Neutrophil (primary cell): ENCODE measurements around the gene ZNF286A.
"Not testable (repeated sequence)": the region's sequence is repeated elsewhere in the genome, so short reads cannot be mapped to it uniquely, and the experiment has no call there.

Source experiments
- H3K27ac ChIP-seq: fragments of 200-600 bp; sonication (generic); 2 replicates; pipeline ENCODE4 v1.5.1; 2016; ENCODE audit warnings: mild to moderate bottlenecking, moderate library complexity
- H3K27me3 ChIP-seq: fragments of 200-600 bp; sonication (generic); 2 replicates; pipeline ENCODE4 v1.6.0; 2016; ENCODE audit warnings: mild to moderate bottlenecking
- H3K36me3 ChIP-seq: fragments of 200-600 bp; sonication (generic); 2 replicates; pipeline ENCODE4 v1.5.1; 2017
- H3K4me1 ChIP-seq, 2 experiments: fragments of 200-600 bp in 1 of 2; sonication (generic) in 1 of 2; 1 replicate in 1 of 2; 2 replicates in 1 of 2; pipeline versions ENCODE4 v1.5.1 to v1.6.1; 2013 to 2016; ENCODE audit warnings: low read depth in 1 of 2, low read length in 1 of 2, mild to moderate bottlenecking in 1 of 2, moderate library complexity in 1 of 2; ENCODE audit not compliant: control insufficient read depth in 1 of 2, insufficient read depth in 1 of 2
- H3K4me3 ChIP-seq, 2 experiments: fragments of 200-600 bp in 1 of 2; sonication (generic) in 1 of 2; 1 replicate in 1 of 2; 2 replicates in 1 of 2; pipeline ENCODE4 v1.5.1; 2013 to 2016; ENCODE audit warnings: low read depth in 1 of 2, low read length in 1 of 2, mild to moderate bottlenecking in 1 of 2, moderate library complexity in 1 of 2
- H3K9me3 ChIP-seq: fragments of 200-600 bp; sonication (generic); 2 replicates; pipeline ENCODE4 v1.5.1; 2016

Gene ZNF286A

DNA sequence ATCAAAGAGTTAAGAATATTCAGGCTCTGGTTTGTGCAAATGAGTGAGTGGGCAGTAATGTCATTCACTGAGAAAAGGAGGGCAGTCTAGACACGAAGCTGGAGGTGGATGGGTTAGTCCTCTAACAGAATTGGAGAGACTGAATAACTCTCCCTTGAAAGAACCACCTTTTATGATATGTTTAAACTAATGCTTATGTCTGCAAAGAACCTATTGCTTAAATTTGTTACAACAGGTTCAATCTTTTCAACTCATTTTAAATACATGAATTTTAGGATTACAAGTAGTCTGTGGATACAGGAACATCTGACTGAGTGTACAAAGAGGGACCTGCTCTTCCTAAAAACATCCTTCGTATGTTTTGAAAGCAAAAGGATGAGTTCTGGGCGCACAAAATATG lies 585 bp upstream of the ZNF286A start:
- not testable (repeated sequence) for H3K27ac ChIP-seq

DNA sequence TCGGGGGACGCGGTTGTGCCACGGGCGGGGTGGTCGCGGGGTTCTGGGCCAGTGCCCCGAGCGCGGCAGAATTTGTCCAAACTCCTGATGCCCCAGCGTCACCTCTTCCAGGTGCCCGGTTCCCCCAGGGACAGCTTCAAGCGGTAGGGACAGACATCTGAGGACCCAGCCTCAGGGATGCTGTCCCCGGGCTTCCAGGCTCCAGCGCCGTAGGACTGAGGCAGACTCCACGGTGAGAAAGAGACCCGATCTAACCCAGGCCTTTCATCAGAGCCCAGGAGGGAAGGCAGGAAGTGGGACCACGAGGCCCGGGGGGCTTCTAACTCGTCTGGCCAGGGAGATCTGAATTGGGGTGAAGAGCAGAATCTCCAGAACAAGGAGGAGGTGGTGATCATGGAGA lies 385 bp downstream of the ZNF286A start:
- H3K36me3 ChIP-seq, H3K27me3 ChIP-seq, H3K27ac ChIP-seq, H3K9me3 ChIP-seq, H3K4me1 ChIP-seq: not testable (repeated sequence)
- H3K4me3 ChIP-seq, result peak overlapping the region; percentile 62 to 63

More for the DNA sequence above, 585 bp upstream of the ZNF286A start:
- not testable (repeated sequence) for H3K9me3 ChIP-seq, H3K27me3 ChIP-seq, H3K4me1 ChIP-seq, H3K36me3 ChIP-seq
- H3K4me3 ChIP-seq, result peak overlapping the region in 1 of 2 experiments; percentile 62

DNA sequence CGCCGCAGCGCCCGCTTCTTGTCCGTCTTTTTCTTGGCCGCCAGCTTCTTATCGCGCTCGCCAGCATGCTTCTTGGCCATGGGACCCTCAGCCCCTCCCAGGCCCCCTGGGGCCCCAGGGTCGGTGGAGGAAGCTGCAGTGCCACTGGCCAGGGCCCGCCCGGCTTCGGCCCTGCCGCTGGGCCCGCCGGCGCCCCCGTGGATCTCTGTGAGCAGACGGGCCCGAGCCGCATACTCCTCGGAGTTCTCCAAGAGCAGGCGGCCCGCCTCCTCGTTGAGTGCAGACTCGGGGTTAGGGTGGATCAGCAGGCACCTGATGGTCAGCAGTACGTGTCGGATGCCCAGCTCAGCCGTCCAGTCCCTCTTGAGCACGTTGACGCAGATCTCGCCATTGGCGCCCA lies 4.7 kb downstream of the ZNF286A start:
- not testable (repeated sequence) for H3K36me3 ChIP-seq, H3K4me3 ChIP-seq, H3K4me1 ChIP-seq, H3K27ac ChIP-seq, H3K27me3 ChIP-seq, H3K9me3 ChIP-seq

DNA sequence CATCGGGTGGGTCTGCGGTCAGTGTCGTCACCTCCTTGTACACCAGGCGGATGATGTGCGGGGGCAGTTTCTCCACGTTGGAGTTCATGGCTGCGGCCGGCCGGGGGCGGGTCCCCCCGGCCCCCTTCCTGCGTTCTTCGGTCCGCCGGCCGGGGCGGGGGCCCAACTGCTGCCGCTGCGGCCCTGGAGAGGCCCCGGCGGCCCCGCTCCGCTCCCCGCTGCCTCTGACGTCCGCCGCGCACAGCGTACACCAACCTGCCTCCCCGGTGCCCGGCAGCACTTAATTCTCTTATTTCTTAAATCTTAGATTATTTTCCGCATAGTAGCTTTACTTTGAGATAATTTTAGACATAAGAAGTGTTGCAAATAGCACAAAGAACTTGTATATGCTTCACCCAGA lies 5.3 kb downstream of the ZNF286A start:
- H3K36me3 ChIP-seq, result not testable (repeated sequence)

DNA sequence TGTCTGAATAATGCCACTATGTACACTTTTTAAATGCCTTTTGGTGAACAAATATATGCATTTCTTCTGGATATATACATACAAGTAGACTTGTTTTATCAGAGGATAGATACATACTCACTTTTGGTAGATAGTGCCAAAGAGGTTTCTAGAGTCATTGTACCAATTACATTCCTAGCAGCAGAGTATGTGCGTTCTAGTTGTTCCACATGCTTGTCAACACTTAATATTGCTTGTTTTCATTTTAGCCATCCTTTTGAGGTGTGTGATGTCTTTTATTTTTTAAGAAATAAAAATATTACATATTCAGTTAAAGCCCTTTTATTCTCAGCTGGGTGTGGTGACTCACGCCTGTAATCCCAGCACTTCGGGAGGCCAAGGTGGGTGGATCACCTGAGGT lies 9.3 kb downstream of the ZNF286A start:
- not testable (repeated sequence) for H3K27ac ChIP-seq, H3K4me1 ChIP-seq, H3K9me3 ChIP-seq, H3K4me3 ChIP-seq, H3K36me3 ChIP-seq, H3K27me3 ChIP-seq

More for the DNA sequence above, 5.3 kb downstream of the ZNF286A start:
- H3K27me3 ChIP-seq, H3K27ac ChIP-seq, H3K4me1 ChIP-seq, H3K9me3 ChIP-seq, H3K4me3 ChIP-seq: not testable (repeated sequence)

DNA sequence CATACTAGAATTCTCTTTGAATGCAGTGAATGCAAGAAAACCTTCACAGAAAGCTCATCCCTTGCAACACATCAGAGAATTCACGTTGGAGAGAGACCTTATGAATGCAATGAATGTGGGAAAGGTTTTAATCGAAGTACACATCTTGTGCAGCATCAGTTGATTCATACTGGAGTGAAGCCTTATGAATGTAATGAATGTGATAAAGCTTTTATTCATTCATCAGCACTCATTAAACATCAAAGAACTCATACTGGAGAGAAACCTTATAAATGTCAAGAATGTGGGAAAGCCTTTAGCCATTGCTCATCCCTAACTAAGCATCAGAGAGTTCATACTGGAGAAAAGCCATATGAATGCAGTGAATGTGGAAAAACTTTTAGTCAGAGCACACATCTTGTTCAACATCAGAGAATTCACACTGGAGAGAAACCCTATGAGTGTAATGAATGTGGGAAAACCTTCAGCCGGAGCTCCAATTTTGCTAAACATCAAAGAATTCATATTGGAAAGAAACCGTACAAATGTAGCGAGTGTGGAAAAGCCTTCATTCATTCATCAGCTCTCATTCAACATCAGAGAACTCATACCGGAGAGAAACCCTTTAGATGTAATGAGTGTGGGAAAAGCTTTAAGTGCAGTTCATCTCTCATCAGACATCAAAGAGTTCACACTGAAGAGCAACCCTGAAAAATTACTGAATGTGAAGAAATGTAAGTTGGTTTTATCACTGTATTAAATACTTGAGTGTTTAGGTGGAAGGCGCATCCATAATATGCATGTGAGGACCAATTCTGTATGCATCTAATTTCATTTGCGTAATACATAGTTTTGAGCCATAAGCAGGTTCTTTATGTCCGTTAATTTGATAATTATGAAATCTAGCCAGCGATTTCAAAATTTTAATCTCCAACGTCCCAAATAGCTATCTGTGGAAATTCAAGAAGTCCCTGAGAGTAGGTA lies 17.3 kb downstream of the ZNF286A start:
- H3K36me3 ChIP-seq, H3K4me3 ChIP-seq, H3K27me3 ChIP-seq, H3K27ac ChIP-seq, H3K9me3 ChIP-seq, H3K4me1 ChIP-seq: not testable (repeated sequence)

DNA sequence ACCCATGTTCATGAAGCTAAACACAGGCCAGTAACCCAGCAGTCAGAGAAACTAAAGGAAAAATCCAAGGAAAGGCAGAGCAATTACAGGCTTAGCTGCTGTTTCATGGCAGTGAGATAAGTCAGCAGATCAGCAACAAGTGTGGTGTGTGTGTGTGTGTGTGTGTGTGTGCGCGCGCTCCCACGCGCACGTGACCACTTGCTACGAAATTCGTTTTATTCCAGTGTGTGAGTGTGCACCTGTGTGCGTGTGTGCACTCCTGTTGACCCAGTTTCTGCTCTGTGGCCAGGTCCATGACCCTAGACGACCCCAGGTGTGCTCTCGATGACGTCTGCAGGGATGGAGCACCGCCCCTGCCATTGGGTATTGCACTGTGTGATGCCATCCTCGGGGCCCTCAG lies 31.0 kb downstream of the ZNF286A start:
- H3K36me3 ChIP-seq, H3K27me3 ChIP-seq, H3K4me1 ChIP-seq, H3K9me3 ChIP-seq, H3K4me3 ChIP-seq, H3K27ac ChIP-seq: not testable (repeated sequence)

DNA sequence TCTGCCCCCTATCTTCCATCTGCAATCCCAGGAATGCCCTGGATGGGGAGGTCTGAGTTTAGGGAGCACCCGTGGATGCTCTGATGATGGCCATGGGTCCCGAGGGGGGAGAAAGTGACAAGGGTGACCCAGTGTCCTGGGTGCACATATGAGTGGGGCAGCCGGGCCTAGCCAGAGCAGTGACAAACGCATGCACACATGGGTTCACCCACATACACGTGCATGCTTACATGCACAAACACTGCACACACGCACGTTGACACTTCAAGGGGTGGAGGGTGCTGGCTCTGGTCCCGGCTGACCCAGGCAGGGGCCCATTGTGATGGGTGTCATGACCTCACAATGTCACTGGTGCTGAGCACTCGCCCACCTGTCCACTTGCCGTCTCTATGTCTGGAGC lies 32.3 kb downstream of the ZNF286A start, which contains the start of gene TBC1D26:
TSS of gene TBC1D26 (plus strand) at position 384 of the 400 bp plus-strand sequence. CDS start 3,066 bp downstream, outside the sequence.
- not testable (repeated sequence) for H3K4me3 ChIP-seq, H3K27me3 ChIP-seq, H3K27ac ChIP-seq, H3K4me1 ChIP-seq, H3K9me3 ChIP-seq, H3K36me3 ChIP-seq

DNA sequence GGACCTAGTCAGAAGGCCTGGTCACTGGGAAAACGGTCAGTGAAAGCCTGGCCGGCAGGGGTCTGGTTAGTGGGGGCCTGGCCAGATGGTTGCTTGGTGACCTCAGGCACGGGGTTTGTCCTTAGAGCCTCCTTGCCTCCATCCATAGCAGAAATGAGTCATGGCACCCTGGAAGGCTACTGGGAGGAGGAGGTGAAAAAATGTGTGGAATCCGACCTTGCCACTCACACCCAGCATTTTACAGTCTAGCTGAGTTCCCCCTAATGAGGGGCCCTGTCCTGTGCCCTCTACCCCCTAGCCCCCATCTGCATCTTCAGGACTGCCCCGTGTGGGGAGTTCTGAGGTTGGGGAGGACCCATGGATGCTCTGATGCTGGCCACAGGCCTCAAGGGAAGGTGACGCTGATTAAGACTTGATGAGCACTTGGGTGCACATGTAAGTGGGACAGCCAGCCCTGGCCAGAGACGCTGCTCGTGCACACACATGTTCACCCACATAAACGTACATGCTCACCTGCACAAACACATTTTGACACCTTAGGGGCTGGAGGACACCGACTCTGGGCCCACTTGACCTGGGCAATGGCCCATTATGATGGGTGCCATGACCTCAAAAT lies 33.7 kb downstream of the ZNF286A start:
- not testable (repeated sequence) for H3K4me3 ChIP-seq, H3K27me3 ChIP-seq, H3K4me1 ChIP-seq, H3K36me3 ChIP-seq, H3K9me3 ChIP-seq, H3K27ac ChIP-seq

DNA sequence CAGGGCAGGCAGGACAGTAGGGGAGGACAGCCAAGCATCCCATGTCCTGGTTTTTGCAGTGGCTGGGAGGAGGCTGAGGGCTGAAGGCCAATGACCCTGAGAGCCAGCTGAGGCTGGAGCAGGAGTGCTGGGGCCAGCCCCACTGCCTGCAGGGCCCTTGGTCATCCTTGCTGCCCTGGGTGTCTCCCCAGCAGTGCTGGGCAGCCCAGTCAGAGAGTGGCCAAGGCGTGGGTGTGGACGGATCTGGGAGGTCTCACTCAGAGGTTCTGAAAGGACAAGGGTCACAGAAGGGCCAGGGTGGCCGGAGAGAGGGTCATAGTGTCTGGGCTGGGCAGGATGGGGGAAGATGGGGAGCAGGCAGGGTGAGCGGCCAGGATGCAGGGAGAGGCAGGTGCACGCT lies 37.0 kb downstream of the ZNF286A start:
- not testable (repeated sequence) for H3K27ac ChIP-seq, H3K4me1 ChIP-seq, H3K9me3 ChIP-seq, H3K4me3 ChIP-seq, H3K27me3 ChIP-seq, H3K36me3 ChIP-seq
